ENCODE results near the gene PA2G4. TPM values are rescaled to one million over a fixed set of nuclear protein-coding genes. Genes with fewer than 3 reads are reported as not detected.
A peak's percentile ranks its signal among the peaks of the same experiment; 100 is the strongest.

Gene PA2G4
- total and polyA plus RNA-seq, 2 of the 4 experiments (the other 2 are of a cell fraction), result 158 to 198 TPM

DNA sequence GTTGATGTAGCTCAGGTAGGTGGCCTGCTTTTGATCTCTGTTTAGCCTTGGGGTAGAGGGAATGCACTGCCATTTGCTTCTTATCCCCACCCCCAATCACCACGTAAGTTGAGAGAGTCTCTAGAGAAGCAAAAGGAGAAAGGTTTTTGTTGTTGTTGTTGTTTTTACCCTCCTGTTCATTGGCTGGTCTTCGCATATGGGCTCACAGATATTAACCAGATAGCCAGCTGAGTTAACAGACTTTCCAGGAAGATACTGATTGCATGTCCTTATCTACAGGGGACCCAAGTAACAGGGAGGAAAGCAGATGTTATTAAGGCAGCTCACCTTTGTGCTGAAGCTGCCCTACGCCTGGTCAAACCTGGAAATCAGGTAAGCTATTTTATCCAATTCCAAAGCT, 2.9 kb downstream of the PA2G4 start:
- Histone ChIP-seq H4K91ac (ENCODE audit: insufficient read depth, low read depth, low read length) (no peak overlapping the region), H3K4me3 (ENCODE audit: insufficient read depth, low read depth, low read length) (no peak overlapping the region), H3K9ac (ENCODE audit: low read depth, low read length) (0 out of 2 replicates have a peak overlapping the region, but pooled peaks have one; percentile 21), H3K14ac (replicated peaks; ENCODE audit: low read depth, low read length) (no peak overlapping the region), H3K27ac (ENCODE audit: insufficient read depth, low read length) (no peak overlapping the region), H2AFZ (replicated peaks; ENCODE audit: low read length, poor library complexity) (no peak overlapping the region), H2AK5ac (ENCODE audit: low read depth, low read length) (no peak overlapping the region), H3K9me3 (ENCODE audit: control insufficient read depth, insufficient read depth, low read length) (no peaks in the 10 kb centered on the region), H3K18ac (ENCODE audit: low read depth, low read length) (no peak overlapping the region), H2BK5ac (ENCODE audit: low read depth, low read length, poor library complexity, severe bottlenecking) (no peak overlapping the region), H3K27me3 (ENCODE audit: control insufficient read depth, insufficient read depth, low read length) (no peaks in the 10 kb centered on the region), H3K4me2 (ENCODE audit: low read depth, low read length) (no peak overlapping the region), H2BK120ac (ENCODE audit: low read depth, low read length) (no peak overlapping the region), H3K4ac (ENCODE audit: low read depth, low read length) (no peak overlapping the region), H2BK20ac (ENCODE audit: low read depth, low read length) (no peak overlapping the region), H4K5ac (ENCODE audit: low read depth, low read length) (no peak overlapping the region), H3K9me1 (ENCODE audit: insufficient read depth, low read length) (no peaks in the 10 kb centered on the region), H4K8ac (ENCODE audit: low read depth in 2 of 2, low read length in 2 of 2) (no peak overlapping the region), H4K20me1 (ENCODE audit: insufficient read depth, low read length) (peaks cover 12% of the 10 kb centered on the region), H3K56ac (ENCODE audit: extremely low read depth, insufficient read depth, low read length) (no peak overlapping the region), H3K79me1 (ENCODE audit: low read depth in 1 of 2, low read length in 2 of 2) (peaks cover 18 to 30% of the 10 kb centered on the region in 2 experiments; a peak in 3 of 4 replicates), H2AK9ac (replicated peaks; ENCODE audit: low read depth, low read length, poor library complexity) (no peak overlapping the region), H2BK15ac (ENCODE audit: low read depth, low read length) (no peak overlapping the region), H3K4me1 (ENCODE audit: control insufficient read depth, insufficient read depth, low read length) (peaks cover 5% of the 10 kb centered on the region; the same call in 1 of the 2 replicates), H3K36me3 (ENCODE audit: control insufficient read depth, insufficient read depth, low read length) (peaks cover 38% of the 10 kb centered on the region), H3K23ac (ENCODE audit: low read depth, low read length) (no peak overlapping the region)
- 80% methylated on average over 1 of the region's 3 CpGs; no CpG with 5 or more reads in 1 of the 2 experiments for WGBS, 2 experiments (ENCODE audit: extremely low coverage in 2 of 2, insufficient read length in 1 of 2)
- intact Hi-C loops (cut with micrococcal nuclease), result loop anchor here (5.0 to 10.0 kb wide), 2 partner anchors 112 to 290 kb away; partner anchors contain the start of genes ORMDL2, SARNP and SUOX
- POLR2A ChIA-PET (ENCODE audit: unreplicated experiment), result no interaction called here
- BruUV-seq (replicated peaks), result no TSS peak
- TF ChIP-seq FOS (IDR thresholded peaks at IDR 0.05; ENCODE audit: low read depth, low read length) (no peak), BHLHE40 (IDR thresholded peaks at IDR 0.05; ENCODE audit: low read depth, low read length) (no peak), NFE2L2 (IDR thresholded peaks at IDR 0.05; ENCODE audit: low read depth, low read length) (no peak), MAFK (IDR thresholded peaks at IDR 0.05; ENCODE audit: low read depth, low read length) (no peak), MXI1 (IDR thresholded peaks at IDR 0.05; ENCODE audit: borderline replicate concordance, low read depth, low read length) (no peak), CEBPB (IDR thresholded peaks at IDR 0.05; ENCODE audit: low read depth, low read length) (no peak), RFX5 (IDR thresholded peaks at IDR 0.05; ENCODE audit: low read depth, low read length) (no peak), RCOR1 (IDR thresholded peaks at IDR 0.05; ENCODE audit: insufficient replicate concordance, low read length) (no peak), POLR2A (IDR thresholded peaks at IDR 0.05; ENCODE audit: low read depth, low read length) (no peak), SMC3 (IDR thresholded peaks at IDR 0.05; ENCODE audit: low read depth, low read length) (no peak), MAZ (IDR thresholded peaks at IDR 0.05; ENCODE audit: borderline replicate concordance, low read depth, low read length) (no peak), RAD21 (IDR thresholded peaks at IDR 0.05; ENCODE audit: low read length) (no peak), CHD1 (IDR thresholded peaks at IDR 0.05; ENCODE audit: low read depth, low read length) (no peak)
- TF ChIP-seq, protein P1, sequence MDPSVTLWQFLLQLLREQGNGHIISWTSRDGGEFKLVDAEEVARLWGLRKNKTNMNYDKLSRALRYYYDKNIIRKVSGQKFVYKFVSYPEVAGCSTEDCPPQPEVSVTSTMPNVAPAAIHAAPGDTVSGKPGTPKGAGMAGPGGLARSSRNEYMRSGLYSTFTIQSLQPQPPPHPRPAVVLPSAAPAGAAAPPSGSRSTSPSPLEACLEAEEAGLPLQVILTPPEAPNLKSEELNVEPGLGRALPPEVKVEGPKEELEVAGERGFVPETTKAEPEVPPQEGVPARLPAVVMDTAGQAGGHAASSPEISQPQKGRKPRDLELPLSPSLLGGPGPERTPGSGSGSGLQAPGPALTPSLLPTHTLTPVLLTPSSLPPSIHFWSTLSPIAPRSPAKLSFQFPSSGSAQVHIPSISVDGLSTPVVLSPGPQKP (IDR thresholded peaks at IDR 0.05; ENCODE audit: borderline replicate concordance, low read depth, low read length), result no peak
- TF ChIP-seq, protein P2, sequence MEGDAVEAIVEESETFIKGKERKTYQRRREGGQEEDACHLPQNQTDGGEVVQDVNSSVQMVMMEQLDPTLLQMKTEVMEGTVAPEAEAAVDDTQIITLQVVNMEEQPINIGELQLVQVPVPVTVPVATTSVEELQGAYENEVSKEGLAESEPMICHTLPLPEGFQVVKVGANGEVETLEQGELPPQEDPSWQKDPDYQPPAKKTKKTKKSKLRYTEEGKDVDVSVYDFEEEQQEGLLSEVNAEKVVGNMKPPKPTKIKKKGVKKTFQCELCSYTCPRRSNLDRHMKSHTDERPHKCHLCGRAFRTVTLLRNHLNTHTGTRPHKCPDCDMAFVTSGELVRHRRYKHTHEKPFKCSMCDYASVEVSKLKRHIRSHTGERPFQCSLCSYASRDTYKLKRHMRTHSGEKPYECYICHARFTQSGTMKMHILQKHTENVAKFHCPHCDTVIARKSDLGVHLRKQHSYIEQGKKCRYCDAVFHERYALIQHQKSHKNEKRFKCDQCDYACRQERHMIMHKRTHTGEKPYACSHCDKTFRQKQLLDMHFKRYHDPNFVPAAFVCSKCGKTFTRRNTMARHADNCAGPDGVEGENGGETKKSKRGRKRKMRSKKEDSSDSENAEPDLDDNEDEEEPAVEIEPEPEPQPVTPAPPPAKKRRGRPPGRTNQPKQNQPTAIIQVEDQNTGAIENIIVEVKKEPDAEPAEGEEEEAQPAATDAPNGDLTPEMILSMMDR (conservative IDR thresholded peaks at IDR 0.05; ENCODE audit: low read depth, low read length), result no peak
- TF ChIP-seq, protein P3, sequence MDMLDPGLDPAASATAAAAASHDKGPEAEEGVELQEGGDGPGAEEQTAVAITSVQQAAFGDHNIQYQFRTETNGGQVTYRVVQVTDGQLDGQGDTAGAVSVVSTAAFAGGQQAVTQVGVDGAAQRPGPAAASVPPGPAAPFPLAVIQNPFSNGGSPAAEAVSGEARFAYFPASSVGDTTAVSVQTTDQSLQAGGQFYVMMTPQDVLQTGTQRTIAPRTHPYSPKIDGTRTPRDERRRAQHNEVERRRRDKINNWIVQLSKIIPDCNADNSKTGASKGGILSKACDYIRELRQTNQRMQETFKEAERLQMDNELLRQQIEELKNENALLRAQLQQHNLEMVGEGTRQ (IDR thresholded peaks at IDR 0.05; ENCODE audit: low read depth, low read length), result no peak
- no peak for DNase-seq
- dilution Hi-C loops (cut with HindIII; ENCODE audit: low sequenced_read_pairs, unreplicated experiment), result no loop called here
- CTCF ChIA-PET, result interaction anchor here (0.6 kb wide), 1 partner anchor 544 kb away, joined by 3 read pairs; no protein-coding TSS in a partner anchor
- in situ Hi-C loops (cut with MboI; ENCODE audit: low sequenced_read_pairs), result no loop called here
- no peak for ATAC-seq (ENCODE audit: low read depth)
